NCI-H226 (cell line): Measurements from ENCODE around the gene TNFAIP2.

Source experiments
- DNase-seq: peaks from one replicate; pipeline ENCODE4 v3.0.0-alpha.2; 2015

The TNFAIP2 gene

GRCh38 chr14:103123634-103124500 lies 606 bp downstream of the TNFAIP2 start:
- DNase-seq: no peak

- DNase-seq: no peak
Measured at GRCh38 chr14:103124501-103125001, 1.3 kb downstream of the TNFAIP2 start.

GRCh38 chr14:103125098-103126070 lies 2.1 kb downstream of the TNFAIP2 start:
- DNase-seq: no peak

DNA sequence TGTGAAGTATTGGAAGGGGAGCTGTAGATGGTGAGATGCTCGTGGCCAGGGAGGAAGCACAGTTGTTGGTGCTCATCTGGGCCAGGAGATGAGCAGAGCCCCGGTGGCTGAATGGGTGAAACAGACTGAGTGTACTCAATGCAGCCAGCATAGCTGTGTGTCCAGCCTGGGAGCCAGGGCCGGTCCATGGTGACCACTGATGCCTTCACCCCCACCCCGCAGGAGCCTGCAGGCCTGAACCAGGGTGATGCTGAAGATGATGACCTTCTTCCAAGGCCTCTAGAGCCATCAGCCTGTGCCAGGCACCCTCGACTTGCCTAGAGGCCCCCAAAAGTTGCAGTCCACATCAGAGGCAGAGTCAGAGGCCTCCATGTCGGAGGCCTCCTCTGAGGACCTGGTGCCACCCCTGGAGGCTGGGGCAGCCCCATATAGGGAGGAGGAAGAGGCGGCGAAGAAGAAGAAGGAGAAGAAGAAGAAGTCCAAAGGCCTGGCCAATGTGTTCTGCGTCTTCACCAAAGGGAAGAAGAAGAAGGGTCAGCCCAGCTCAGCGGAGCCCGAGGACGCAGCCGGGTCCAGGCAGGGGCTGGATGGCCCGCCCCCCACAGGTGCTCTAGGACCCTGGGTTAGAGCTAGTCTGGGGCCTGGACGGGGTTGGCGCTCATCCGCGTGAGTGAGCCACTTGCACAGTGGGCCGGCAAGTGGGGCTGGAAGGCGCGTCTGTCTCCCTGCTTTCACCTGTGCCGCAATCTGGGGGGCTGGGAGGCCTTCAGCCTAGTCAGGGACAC lies 3.0 kb downstream of the TNFAIP2 start:
- DNase-seq: no peak

GRCh38 chr14:103126873-103127304 lies 3.6 kb downstream of the TNFAIP2 start:
- DNase-seq: no peak

DNA sequence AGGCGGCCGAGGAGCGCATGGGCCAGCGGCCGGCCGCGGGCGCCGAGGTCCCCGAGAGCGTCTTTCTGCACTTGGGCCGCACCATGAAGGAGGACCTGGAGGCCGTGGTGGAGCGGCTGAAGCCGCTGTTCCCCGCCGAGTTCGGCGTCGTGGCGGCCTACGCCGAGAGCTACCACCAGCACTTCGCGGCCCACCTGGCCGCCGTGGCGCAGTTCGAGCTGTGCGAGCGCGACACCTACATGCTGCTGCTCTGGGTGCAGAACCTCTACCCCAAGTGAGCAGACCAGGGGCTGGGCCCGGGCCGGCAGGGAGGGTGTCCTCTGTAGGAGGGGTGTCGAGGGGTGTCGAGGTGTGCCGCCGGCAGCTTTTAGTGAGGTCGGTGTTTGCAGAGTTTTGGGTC lies 4.1 kb downstream of the TNFAIP2 start:
- no peak for DNase-seq

DNA sequence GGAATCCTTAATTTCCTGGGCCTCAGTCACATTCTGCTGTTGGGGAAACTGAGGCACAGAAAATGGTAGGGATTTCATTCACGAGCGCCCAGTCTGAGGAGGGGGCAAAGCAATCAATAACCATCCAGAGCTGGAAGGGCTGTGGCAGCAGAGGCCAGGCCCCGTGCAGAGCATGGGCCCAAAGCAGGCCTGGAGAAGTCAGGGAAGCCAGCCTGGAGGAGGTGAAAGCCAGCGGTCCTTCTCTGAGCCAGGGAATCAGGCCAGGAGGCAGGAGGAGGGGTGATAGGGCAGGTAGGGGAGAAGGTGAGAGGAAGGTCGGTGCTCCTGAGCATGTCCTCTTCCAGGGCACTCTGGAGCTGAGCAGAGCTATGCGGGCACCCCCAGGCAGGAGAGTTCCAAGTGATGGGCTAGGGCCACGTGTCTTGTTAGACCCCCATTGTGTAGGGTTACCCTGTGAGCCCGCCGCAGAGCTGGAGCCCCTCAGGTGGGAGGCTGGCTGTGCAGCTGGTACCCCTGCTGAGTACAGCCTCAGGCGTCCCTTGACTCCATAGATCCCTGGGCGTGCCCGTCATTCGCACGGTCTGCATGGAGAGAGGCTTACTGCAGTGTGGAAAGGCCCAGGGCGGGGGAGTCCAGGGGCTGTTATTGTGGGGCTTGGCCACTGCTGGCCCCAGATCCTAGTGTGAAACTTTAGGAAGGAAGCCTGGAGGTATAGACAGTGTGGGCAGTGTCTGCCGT lies 4.8 kb downstream of the TNFAIP2 start:
- no peak for DNase-seq

GRCh38 chr14:103128631-103129300 lies 5.5 kb downstream of the TNFAIP2 start:
- DNase-seq: no peak

DNA sequence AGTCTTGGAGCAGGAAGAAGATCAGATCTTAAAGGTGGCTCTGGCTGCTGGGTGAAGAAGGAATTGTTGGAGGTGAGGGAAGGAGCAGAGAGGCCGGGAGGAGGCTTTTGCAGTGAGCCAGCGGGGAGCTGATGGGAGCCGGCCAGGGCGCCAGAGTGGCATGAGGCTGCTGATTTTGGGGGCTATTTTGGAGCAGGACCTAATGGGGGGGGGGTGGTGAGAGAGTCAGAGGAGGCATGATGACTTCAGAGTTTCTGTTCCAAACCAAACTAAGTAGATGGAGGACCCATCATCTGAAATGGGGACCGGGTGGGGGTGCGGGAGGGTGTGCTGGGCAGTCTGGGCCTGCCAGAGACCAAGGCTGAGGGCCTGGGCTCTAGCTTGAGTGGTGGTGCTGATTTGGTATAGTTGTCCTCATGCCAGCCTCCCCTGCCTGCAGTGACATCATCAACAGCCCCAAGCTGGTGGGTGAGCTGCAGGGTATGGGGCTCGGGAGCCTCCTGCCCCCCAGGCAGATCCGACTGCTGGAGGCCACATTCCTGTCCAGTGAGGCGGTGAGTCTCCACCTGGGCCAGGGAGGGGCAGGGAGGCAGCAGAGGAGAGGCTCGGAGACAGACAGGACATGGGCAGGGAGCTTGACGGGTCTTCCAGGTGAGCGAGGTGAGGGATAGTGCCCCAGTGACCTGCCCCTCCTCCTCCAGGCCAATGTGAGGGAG lies 6.2 kb downstream of the TNFAIP2 start:
- peak; percentile 79 for DNase-seq

DNA sequence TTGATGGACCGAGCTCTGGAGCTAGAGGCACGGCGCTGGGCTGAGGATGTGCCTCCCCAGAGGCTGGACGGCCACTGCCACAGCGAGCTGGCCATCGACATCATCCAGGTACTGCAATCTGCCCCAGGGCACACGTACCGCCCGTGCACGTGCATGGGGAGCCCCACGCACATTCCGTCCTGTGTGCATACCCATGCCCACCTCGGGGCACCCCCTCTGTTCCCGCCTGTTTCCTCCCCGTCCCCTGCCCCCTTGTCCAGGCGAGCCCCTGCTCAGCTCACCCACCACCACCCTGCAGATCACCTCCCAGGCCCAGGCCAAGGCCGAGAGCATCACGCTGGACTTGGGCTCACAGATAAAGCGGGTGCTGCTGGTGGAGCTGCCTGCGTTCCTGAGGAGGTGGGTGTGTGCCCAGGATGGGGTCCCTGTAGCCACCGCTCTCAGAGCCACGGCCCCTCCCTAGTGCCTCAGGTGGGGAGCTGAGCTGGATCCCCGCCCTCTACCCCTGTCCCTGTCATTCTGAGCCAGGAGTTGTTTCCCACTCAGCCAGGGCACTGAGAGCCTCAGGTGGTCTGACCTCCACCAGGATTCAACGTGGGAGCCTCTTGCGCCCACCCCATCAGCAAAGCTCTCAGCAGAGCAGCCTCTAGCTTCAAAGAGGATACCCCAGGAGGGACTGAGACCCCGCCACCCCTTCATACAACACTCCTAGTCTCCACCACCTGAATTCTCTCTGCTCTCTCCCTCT lies 6.9 kb downstream of the TNFAIP2 start:
- no peak for DNase-seq

DNA sequence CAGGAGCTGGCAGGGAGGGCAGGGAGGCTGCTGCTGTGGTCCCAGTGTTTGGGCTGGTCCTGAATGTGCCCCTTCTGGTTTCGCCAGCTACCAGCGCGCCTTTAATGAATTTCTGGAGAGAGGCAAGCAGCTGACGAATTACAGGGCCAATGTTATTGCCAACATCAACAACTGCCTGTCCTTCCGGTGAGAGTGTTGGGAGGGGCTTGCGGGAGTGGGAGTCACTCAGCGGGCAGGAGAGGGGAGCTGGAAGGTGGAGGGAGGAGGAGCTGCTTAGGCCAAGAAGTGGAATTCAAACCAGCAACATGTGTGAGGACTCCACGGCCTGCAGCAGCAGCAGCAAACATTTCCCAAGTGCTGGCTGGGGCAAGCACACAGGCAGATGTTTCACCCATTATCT lies 7.7 kb downstream of the TNFAIP2 start:
- DNase-seq: peak; percentile 88

DNA sequence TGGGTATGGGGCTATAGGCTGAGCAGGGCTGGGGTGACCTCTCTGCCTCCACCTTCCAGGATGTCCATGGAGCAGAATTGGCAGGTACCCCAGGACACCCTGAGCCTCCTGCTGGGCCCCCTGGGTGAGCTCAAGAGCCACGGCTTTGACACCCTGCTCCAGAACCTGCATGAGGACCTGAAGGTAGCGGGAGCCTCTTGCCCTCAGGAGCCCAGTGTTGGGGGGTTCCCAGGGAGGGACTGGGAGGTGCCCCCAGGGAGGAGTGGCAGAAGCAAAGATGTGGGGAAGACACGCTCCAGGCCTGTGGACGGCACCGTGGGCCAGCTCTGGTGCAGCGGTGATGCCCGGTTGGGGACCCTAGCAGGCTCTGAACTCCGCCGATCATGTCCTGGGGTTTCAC lies 8.3 kb downstream of the TNFAIP2 start:
- no peak for DNase-seq

DNA sequence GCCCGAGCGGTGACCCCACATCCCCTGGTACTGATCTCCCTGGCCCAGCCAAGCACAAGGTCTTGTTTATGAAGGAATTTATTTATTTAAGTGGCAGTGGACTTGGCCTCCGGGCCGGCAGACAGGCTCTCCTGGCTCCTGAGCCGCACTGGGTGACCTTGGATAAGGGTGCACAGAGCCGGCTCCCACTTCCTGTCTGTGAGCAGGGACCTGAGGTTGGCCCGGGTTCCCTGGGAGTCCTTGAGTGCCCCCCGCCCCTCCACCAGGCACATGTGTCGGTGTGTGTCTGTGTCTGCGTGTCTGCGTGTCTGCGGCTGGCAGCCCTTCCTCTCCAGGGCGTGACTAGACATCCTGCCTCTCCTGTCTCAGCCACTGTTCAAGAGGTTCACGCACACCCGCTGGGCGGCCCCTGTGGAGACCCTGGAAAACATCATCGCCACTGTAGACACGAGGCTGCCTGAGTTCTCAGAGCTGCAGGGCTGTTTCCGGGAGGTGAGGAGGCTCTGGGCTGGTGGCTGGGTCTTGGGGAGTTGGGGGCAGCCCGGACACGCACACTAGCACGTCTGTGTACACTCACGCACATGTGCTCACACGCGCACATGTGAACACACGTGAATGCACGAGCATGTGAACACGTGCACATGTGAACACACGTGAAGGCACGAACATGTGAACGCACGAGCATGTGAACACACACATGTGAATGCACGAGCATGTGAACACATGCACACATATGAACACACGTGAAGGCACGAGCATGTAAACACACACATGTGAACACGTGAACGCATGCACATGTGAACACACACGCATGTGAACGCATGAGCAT lies 9.3 kb downstream of the TNFAIP2 start:
- no peak for DNase-seq

- DNase-seq: no peak
Measured at GRCh38 chr14:103133210-103134140, 10.2 kb downstream of the TNFAIP2 start.

DNA sequence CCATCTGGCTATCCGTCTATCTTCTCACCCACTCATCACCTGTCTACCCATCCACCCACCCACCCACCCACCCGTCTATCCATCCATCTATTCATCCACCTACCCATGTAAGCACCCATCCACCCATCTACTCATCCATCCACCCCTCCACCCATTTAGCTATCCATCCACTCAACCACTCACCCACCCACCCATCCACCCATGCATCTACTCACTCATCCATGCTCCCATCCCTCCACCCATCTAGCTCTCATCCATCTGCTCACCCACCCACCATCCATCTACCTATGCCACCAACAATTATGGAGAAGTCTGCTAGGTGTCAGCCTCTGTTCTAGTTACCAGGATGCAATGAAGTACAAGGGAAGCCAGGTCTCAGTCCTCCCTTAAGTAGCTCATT lies 11.1 kb downstream of the TNFAIP2 start:
- DNase-seq: no peak

- no peak for DNase-seq
Measured at GRCh38 chr14:103134919-103135318, 11.7 kb downstream of the TNFAIP2 start.

- DNase-seq: no peak
Measured at GRCh38 chr14:103135333-103136260, 12.3 kb downstream of the TNFAIP2 start.
